CD4-positive, alpha-beta T cell treated with Interferon alpha-2 for 1 hour (primary cell): ENCODE measurements around the gene STH.

Source experiments
- DNase-seq, 2 donors: peaks; one replicate each; pipeline ENCODE4 v3.0.0-alpha.2; 2020 to 2022

STH gene

DNA sequence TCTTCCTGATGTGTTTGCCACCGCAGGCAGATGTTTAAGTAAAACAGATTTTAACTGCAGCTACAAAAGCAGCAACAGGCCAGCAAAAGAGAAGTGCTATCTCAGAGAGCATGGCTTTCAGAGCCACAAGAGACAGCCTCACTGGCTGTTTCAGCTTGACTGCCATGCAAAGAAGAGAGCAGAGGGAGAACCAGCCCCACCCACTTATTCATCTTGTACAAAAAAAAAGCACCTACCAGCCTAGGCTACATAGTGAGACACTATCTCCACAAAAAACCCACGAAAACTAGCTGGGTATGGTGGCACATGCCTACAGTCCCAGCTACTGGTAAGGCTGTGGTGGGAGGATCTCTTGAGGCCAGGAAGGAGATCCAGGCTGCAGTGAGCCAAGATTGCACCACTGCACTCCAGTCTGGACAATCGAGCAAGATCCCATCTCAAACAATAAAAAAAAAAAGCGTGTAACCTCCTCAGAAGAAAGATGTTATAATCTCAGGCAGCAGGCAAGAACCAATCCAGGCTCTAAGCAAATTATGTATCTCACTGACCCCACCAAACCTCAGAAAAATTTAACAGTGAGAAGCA, 30.0 kb downstream of the STH start:
- no peak for DNase-seq

DNA sequence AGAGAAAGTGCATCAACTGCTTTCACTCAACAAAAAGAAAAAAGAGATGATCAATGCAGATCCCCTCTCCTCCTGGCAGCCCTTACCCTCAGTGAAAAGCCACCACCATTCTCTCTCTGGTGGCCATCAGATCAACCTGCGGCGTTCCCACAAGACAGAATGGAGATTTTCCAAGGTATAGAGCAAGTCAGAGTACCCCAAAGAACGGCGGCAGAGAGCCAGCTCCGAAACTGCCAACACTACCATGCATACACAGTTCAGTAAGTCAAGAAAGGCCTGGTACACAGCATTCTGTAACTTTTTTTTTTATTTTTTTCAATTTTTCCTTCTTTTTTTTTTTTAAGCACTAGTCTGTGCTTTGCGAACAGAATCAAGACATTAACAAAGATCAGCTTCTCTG, 30.6 kb downstream of the STH start:
- no peak for DNase-seq

- no peak for DNase-seq
Observed at GRCh38 chr17:46030752-46031151, 31.7 kb downstream of the STH start.

DNA sequence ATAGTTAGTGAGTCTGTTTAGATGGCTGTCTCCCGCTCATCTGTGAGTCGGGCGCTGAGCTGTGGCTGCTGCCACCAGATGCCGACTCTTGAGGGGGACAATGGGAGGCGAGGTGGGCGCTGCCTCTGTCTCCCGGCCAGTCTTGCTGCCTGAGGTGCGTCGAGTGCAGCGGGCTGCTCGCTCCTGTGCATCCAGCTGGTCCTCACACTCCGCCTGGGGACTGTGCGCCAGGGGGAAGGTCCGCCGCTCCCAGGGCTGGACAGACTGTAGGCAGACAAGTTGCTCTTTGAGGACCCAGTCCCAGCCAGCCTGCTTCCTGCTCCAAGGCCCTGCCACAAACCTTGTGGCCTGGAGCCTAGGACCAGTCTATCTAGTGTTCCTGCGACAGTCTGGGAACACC, 32.4 kb downstream of the STH start:
- DNase-seq = no peak

DNA sequence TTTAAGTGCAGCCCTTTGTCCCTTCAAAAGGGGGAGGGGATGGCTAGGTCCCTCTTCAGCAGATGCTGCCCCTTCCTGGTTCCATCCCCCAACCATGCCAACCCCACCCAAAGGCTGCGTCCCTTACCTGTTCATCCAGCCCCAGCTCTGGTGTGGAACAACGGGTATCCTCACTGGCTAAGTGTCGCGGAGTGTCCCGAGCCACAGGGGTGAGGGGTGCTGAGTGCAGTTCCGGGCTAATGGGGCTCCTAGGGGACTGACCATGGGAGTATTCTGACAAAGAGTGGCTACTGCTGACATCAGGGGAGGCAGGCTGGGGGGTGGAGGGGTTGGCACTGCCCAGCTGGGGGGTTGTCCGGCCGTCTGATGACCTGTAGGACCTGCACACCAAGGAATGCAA, 32.9 kb downstream of the STH start:
- DNase-seq = no peak

GRCh38 chr17:46032909-46033308, 33.9 kb downstream of the STH start:
- DNase-seq = no peak

DNA sequence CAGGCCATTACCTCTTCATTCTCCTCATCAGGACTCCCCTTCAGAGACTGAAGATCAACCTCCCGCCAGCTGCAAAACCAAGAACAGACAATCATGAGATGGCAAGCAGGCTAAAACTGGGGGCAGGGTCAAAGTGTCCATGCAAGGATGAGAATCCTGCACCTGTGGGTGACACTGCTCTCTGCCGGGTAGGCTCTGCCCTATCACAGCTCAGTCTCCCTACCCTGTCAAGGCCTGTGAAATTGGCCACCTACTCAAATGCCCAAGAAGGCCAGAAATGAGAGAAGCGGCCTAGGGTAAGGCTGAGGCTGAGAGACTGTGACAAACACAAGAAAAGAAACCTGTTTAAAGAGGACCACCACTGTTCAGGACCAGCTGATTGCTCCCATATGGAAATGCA, 34.3 kb downstream of the STH start:
- DNase-seq = no peak

DNA sequence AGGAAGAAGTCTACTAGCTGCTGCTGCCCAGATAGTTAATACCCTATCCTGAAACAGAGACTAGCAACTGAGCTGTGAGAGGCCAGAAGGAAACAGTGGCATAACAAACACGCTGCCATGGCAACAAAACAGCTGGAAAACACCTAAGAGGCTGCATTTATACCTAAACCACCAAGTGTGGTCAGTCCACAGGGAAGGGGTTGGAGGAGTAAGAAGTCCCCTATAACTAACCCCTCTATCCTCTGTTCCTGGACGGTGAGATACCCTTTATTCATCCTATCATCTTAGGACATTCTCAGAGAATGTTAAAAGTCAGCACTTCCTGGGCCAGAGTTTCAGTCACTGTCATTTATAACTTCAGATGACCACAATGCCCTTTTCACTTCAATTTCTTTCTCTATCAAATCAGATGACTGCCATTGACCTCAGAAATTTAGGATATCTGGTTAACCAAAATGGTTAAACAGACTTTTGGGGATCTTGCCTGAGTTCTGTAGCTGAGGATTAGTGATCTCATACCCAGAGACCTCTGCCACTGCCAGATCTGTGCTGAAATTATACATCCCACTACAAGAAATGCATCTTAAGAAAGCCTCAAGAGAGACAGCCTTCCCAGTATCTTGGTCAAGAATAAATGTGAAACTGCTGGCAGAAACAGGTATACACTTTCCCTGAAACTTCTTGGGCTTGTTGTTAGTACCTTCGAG, 36.2 kb downstream of the STH start:
- peak; percentile 29 to 43 for DNase-seq

GRCh38 chr17:46036491-46036890, 37.4 kb downstream of the STH start:
- no peak for DNase-seq

DNA sequence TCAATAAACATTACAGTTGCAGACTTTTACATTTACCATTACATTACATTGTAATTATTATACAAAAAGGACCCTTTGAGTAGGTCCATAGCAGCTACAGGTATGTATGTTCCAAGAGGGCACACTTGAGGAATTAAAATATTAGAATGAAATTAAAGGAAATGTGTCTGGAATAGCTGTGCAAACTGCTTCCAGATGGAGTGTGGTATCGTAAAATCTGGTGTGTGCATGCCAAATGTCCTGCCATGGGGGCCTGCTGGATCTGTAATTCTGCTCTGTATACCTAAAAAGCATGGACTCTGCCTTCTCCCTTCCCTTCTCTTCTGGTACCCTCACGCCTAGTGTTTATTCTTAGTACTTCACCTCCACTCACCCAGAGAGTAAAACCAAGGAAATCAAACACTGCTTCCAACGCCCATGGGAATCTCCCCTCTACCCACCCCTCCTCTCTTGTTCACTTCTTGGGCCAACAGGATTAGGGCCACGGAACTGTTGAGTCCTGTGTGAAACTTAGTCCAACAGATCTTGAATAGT, 38.7 kb downstream of the STH start:
- DNase-seq = no peak

GRCh38 chr17:46038414-46038813, 39.4 kb downstream of the STH start:
- no peak for DNase-seq

GRCh38 chr17:46038937-46039336, 39.9 kb downstream of the STH start:
- no peak for DNase-seq

DNA sequence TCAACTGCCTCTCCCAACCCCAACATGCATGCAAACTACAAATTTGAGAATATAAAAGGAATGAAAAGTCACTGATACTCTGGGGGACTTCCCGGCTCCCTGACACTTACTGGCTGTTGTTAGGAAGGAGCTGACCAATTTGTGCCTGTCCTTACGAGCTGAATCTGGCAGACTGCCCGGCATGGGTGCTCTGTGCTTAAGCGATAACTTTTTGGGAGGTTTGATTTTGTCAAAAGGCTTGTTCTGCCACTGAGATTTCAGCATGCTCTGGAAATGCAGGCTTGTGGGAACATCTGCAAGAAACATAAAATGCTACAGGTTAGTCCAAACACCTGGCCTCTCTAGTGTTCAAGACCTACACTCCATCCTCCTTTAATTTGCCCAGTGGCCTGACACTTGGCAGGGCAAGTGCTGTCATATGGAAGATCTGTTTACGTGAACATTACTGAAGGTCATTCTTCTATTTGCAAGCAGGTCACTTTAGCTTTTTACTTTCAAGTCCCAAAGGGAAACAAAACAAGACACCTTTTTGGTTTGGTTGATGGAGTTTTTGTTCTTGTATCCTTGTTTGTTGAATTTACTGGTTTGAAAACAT, 40.6 kb downstream of the STH start:
- no peak for DNase-seq

DNA sequence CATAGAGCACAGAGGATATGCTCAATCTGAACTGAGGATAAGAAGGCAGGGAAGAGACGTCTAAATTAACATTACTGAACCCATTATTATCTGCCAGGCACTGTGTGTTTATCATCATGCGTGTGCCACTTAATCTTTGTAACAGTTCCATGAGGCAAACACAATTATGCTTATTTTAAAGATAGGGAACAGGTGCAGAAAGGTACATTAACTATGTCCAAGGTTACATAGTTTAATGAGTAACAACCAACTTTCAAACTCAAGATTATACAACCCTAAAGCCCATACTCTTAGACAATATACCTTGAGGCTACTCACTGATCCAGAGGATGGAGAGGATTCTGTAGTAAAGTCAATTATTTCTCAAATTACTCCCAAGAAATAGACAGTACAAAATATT, 43.2 kb downstream of the STH start:
- DNase-seq = no peak

DNA sequence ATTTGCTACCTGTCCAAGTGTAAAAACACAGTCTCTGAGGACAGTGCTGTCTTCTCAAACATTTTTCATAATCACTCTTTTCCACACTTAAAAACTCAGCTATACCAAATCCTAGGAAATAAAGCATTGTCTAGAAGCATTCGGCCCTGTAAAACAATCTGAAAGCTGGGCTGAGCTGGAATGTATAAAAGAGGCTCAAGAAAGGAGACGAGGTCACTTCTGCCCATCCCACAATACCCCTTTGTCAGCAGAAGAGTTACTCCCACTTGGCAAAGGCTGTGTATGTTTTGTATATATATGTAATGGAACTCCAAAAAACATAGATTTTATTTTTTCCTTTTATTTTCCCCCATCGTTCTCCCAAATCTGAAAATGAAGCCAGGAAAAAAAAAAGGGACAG, 43.9 kb downstream of the STH start:
- DNase-seq = no peak

DNA sequence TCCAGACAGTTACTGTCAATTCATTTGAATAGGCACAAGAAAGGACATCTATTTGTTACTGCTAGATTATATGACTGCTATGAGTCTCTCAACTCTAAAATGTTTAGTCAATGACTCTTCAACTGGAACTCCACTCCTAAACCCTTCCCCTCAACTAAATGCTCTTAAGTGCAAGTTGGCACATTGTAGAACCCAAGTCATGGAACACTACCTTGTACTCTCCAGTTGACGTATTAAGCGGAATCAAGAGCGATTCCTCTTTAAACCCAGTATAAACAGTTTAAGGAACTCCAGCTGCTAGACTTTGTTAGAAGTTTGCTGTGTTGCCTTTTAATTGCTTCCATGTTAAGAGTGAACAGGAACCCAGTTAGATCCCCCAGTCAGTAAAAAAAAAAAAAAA, 44.6 kb downstream of the STH start:
- no peak for DNase-seq

- DNase-seq = peak; percentile 48 to 68
Observed at GRCh38 chr17:46044286-46044928, 45.4 kb downstream of the STH start.

DNA sequence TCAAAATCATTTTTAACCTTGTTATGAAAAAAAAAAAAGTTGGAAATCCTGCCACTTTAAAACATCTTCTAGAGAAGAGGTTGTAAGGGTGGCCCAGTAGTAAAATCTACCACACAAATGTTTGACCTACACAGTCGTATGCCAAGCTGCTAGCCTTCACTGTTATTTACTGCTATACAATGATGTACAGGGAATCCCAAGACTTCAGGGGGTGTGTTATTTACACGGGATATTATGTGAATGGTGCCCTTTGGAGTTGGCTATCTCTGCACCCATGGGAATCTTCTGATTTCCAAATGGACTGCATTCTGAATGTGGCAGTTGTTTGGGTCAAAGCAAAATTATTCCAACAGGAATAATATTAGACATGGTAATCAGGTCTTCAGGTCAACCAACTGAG, 45.9 kb downstream of the STH start:
- no peak for DNase-seq

DNA sequence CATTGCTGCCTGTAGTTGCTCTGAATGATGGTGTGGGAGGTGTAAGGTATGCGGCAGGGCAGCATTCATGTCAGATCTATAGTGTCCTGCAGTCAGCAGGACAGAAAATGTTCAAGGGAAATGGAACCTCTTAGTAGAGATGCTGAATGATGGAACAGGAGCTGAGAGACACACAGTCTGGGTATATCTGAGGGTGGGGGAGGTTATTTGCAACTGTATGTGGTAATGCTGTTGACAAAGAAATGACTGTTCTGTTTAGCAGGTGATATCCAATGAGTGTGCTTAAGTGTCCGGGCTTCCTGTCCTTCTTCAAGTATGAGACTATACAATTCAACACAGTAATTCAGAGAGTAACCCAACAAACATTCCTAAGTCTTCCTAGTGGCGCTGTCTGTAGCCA, 46.6 kb downstream of the STH start:
- DNase-seq = no peak

- no peak for DNase-seq
Observed at GRCh38 chr17:46046957-46047356, 47.9 kb downstream of the STH start.

- DNase-seq = no peak
Observed at GRCh38 chr17:46047398-46047797, 48.3 kb downstream of the STH start.

GRCh38 chr17:46047856-46048255, 48.8 kb downstream of the STH start:
- DNase-seq = no peak
